ENCODE results near the gene SLC49A3. TPM values are rescaled to one million over a fixed set of nuclear protein-coding genes. Genes with fewer than 3 reads are reported as not detected.

SLC49A3 gene
- total and polyA plus RNA-seq, 2 of the 8 experiments (the other 6 are each of a cell fraction or from before 2014, with no cell fraction given): 5.0 to 8.8 TPM

GRCh38 chr4:667545-667925, 21.4 kb downstream of the SLC49A3 start (continued):
- TF ChIP-seq CHD7 (IDR thresholded peaks at IDR 0.05; ENCODE audit: insufficient replicate concordance, low read length) (no peak), ZNF274 (IDR thresholded peaks at IDR 0.05; ENCODE audit: borderline replicate concordance, extremely low read depth, low read length) (no peak), TCF12 (IDR thresholded peaks at IDR 0.05; ENCODE audit: low read depth, low read length) (no peak), CTCF (IDR thresholded peaks at IDR 0.05; ENCODE audit: control extremely low read depth in 1 of 3, insufficient read depth in 1 of 3, low read depth in 1 of 3, low read length in 3 of 3) (no peak), E2F6 (IDR thresholded peaks at IDR 0.05) (no peak), KDM4A (IDR thresholded peaks at IDR 0.05; ENCODE audit: low read depth, low read length, severe bottlenecking) (no peak), KDM5A (IDR thresholded peaks at IDR 0.05; ENCODE audit: low read length) (no peak), SRF (IDR thresholded peaks at IDR 0.05; ENCODE audit: low read depth, low read length) (no peak)

All from H1 (cell line).